ENCODE results near the gene SLC22A1.

DNA sequence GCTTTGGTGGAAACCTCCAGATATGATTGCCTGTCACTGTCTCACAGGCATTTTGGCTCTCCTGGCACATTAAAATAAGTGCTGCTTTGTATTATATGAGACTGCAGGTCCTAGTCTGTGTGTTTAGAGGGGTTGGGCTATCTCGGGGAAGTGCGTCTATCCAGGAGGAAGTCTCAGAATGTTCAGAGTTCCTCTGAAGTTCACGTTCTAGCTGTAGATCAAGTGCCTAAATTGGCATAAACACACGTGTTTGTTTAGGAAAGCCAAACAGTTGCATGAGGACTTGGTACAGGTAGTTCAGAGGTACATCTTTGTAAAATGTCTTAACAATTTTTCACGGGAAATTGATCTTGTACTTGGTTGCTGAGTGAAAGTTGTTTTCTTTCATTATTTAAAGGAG lies 36.4 kb upstream of the SLC22A1 start:
- TF ChIP-seq, protein P1, sequence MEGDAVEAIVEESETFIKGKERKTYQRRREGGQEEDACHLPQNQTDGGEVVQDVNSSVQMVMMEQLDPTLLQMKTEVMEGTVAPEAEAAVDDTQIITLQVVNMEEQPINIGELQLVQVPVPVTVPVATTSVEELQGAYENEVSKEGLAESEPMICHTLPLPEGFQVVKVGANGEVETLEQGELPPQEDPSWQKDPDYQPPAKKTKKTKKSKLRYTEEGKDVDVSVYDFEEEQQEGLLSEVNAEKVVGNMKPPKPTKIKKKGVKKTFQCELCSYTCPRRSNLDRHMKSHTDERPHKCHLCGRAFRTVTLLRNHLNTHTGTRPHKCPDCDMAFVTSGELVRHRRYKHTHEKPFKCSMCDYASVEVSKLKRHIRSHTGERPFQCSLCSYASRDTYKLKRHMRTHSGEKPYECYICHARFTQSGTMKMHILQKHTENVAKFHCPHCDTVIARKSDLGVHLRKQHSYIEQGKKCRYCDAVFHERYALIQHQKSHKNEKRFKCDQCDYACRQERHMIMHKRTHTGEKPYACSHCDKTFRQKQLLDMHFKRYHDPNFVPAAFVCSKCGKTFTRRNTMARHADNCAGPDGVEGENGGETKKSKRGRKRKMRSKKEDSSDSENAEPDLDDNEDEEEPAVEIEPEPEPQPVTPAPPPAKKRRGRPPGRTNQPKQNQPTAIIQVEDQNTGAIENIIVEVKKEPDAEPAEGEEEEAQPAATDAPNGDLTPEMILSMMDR (IDR thresholded peaks at IDR 0.05 in 2 of 3, conservative IDR thresholded peaks at IDR 0.05 in 1 of 3; ENCODE audit: control insufficient read depth in 2 of 3, extremely low read depth in 1 of 3, insufficient read depth in 1 of 3, low read depth in 3 of 3, low read length in 3 of 3), result no peak
- no peak for TF ChIP-seq POLR2A (IDR thresholded peaks at IDR 0.05; ENCODE audit: low read depth, low read length)
- no peak for TF ChIP-seq POLR2AphosphoS2 (IDR thresholded peaks at IDR 0.05; ENCODE audit: low read depth, low read length)
- TF ChIP-seq POLR2AphosphoS5 (IDR thresholded peaks at IDR 0.05; ENCODE audit: low read length), result no peak
- TF ChIP-seq CHD2 (IDR thresholded peaks at IDR 0.05; ENCODE audit: borderline replicate concordance, low read depth, low read length), result no peak
- TF ChIP-seq, protein P2, sequence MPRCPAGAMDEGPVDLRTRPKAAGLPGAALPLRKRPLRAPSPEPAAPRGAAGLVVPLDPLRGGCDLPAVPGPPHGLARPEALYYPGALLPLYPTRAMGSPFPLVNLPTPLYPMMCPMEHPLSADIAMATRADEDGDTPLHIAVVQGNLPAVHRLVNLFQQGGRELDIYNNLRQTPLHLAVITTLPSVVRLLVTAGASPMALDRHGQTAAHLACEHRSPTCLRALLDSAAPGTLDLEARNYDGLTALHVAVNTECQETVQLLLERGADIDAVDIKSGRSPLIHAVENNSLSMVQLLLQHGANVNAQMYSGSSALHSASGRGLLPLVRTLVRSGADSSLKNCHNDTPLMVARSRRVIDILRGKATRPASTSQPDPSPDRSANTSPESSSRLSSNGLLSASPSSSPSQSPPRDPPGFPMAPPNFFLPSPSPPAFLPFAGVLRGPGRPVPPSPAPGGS (IDR thresholded peaks at IDR 0.05; ENCODE audit: borderline replicate concordance, insufficient read depth, low read depth, low read length, poor library complexity, severe bottlenecking), result no peak

Data from GM12878 (cell line).